Choroid plexus epithelial cell (primary cell): ENCODE results near the gene PLCD4.

ENCODE experiments used
- DNase-seq: peaks from one replicate; pipeline ENCODE4 v3.0.0-alpha.2; 2010; ENCODE audit warnings: low read depth
- H3K4me3 ChIP-seq: 2 replicates; pipeline ENCODE4 v1.5.1; 2011; ENCODE audit warnings: low read depth, mild to moderate bottlenecking, control low read depth, low read length, moderate library complexity
- TF ChIP-seq, protein P1 (sequence below): conservative IDR thresholded peaks from 2 replicates; pipeline ENCODE4 v1.5.1; 2011; ENCODE audit warnings: low read depth, mild to moderate bottlenecking, control low read depth, inconsistent platforms, low read length, moderate library complexity

Gene PLCD4

DNA sequence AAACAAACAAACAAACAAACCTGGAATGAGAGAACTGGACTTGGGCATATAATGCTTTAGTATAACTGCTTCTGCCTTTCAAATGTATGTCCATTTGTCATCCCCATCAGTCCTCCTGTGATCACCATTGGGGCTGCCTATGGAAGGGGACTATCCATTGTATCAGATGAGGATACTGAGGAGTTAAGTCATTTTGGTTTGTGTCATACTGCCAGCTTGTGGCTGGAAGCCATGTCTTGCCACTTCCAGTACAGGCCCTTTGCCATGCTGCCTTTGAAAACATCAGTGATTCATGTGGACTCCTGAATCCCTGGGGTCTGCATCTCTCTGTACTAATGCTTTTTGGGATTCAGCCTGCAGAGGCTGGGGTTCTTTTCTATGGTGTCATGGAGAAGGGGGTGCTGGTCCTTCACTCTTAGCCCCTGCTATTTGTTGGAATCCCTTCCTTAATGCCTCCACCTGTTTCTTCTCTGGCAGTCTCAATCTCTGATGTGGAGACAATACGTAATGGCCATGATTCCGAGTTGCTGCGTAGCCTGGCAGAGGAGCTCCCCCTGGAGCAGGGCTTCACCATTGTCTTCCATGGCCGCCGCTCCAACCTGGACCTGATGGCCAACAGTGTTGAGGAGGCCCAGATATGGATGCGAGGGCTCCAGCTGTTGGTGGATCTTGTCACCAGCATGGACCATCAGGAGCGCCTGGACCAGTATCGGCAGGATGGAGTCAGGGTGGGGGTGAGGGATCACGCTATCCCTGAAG lies 10.6 kb downstream of the PLCD4 start:
- no peak overlapping the region for H3K4me3 ChIP-seq
- DNase-seq: no peak
- TF ChIP-seq, protein P1, sequence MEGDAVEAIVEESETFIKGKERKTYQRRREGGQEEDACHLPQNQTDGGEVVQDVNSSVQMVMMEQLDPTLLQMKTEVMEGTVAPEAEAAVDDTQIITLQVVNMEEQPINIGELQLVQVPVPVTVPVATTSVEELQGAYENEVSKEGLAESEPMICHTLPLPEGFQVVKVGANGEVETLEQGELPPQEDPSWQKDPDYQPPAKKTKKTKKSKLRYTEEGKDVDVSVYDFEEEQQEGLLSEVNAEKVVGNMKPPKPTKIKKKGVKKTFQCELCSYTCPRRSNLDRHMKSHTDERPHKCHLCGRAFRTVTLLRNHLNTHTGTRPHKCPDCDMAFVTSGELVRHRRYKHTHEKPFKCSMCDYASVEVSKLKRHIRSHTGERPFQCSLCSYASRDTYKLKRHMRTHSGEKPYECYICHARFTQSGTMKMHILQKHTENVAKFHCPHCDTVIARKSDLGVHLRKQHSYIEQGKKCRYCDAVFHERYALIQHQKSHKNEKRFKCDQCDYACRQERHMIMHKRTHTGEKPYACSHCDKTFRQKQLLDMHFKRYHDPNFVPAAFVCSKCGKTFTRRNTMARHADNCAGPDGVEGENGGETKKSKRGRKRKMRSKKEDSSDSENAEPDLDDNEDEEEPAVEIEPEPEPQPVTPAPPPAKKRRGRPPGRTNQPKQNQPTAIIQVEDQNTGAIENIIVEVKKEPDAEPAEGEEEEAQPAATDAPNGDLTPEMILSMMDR: no peak

DNA sequence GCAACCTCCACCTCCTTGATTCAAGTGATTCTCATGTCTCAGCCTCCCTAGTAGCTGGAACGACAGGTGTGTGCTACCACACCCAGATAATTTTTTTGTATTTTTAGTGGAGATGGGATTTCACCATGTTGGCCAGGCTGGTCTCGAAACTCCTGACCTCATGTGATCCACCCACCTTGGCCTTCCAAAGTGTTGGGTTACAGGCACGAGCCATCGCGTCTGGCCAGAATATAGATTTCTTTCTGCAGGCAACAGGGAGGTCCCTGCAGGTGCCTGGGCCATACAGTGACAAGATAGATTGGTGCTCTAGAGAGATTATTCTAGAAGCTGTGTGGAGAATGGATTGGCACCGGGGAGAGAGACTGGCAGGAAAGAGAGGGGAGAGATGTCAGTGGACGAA lies 13.3 kb downstream of the PLCD4 start:
- no peak overlapping the region for H3K4me3 ChIP-seq
- TF ChIP-seq, protein P1: no peak
- no peak for DNase-seq

DNA sequence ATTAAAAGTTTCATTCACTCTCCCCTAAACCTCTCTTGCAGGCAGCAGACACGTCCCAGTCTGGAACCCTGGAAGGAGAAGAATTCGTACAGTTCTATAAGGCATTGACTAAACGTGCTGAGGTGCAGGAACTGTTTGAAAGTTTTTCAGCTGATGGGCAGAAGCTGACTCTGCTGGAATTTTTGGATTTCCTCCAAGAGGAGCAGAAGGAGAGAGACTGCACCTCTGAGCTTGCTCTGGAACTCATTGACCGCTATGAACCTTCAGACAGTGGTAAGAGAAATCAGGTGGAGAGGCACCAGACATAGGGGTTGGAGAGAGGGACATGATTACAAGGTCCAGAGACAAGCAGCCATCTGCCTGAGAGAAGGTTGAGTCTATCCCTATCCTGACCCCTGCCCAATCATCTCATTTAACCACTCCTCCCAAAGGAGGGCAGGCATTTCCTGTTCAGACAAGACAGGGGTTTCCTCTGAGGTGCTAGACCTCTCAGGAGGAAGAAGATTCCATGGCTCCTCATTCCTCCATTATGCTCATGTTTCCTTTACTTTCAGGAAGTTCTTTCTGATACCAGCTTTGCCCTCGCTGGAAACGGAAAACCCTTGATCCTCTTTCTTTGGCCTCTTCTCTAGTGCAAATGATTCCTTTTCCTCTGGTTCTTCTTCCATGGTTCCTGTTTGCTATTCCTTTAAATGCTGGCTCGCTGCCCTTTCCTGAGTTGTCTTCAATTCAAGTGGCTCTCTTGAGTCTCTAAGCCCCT lies 15.1 kb downstream of the PLCD4 start:
- no peak overlapping the region for H3K4me3 ChIP-seq
- DNase-seq: peak; percentile 45
- TF ChIP-seq, protein P1: no peak

DNA sequence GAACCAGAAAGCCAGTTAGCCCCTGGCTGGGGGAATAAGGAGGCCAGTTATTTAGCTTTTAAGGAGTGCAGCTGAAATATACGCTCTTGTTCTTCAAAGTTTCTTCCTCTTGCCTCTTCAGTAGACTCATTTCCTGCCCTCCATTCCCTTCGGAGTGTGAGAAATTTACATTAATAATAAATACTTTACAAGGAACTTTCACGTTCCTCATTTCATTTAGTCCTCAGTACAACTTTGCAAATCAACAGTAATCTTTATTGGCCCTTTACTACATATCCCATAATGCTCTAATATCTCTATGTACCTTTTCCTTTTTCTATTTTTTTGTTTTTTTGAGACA lies 15.6 kb downstream of the PLCD4 start:
- TF ChIP-seq, protein P1: no peak
- DNase-seq: no peak
- H3K4me3 ChIP-seq: no peak overlapping the region

DNA sequence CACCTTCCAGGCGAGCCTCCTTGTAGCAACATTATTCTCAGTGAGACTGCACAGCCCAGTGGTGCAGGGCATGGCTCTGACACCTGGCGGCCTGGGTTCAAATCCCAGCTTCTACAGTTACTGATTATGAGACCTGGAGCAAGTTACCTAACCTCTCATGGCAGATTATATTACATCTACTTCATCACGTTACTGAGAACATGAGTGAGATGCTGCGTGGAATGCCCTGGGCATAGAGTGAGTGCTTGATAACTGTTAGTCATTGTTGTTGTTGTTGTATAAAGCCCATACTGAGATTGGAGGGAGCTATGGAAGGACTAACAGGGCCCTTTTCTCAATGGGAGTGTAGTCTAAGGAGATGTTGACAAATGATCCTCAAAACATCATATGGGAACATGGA lies 18.7 kb downstream of the PLCD4 start:
- no peak for DNase-seq
- TF ChIP-seq, protein P1: no peak
- H3K4me3 ChIP-seq: no peak overlapping the region

DNA sequence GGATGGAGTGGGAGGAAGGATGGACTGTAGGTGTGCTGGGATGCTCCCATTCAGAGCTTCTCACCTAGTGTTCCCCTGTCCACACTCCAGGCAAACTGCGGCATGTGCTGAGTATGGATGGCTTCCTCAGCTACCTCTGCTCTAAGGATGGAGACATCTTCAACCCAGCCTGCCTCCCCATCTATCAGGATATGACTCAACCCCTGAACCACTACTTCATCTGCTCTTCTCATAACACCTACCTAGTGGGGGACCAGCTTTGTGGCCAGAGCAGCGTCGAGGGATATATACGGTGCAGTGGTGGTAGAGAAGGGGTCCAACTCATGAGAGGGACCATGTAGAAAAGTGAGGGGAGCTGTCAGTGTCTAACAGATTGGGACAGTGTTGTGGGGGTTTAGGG lies 20.2 kb downstream of the PLCD4 start:
- no peak overlapping the region for H3K4me3 ChIP-seq
- no peak for DNase-seq
- TF ChIP-seq, protein P1: no peak
